ENCODE measurements around the gene SLC6A18.

- TF ChIP-seq CTCF (IDR thresholded peaks at IDR 0.05; ENCODE audit: low read depth, low read length) (no peak), EZH2phosphoT487 (IDR thresholded peaks at IDR 0.05; ENCODE audit: low read depth) (no peak)
Observed at GRCh38 chr5:1210832-1211251, 14.3 kb upstream of the SLC6A18 start.

All from OCI-LY3 (cell line).